ENCODE data around the gene ATR. TPM values are rescaled to one million over a fixed set of nuclear protein-coding genes. Genes with fewer than 3 reads are reported as not detected.
"Not testable (repeated sequence)": the region's sequence is repeated elsewhere in the genome, so short reads cannot be mapped to it uniquely, and the experiment has no call there.

The ATR gene
- total RNA-seq, 4 donors from 2014 or later: 15.0 to 36.0 (median 15.9) TPM

- no peak for TF ChIP-seq CTCF (IDR thresholded peaks at IDR 0.05)
- TF ChIP-seq EP300 (IDR thresholded peaks at IDR 0.05): no peak
- TF ChIP-seq POLR2A (IDR thresholded peaks at IDR 0.05): no peak
- TF ChIP-seq POLR2AphosphoS5 (IDR thresholded peaks at IDR 0.05): no peak
- Histone ChIP-seq H3K4me3 (no peak overlapping the region), H3K27ac (peak overlapping the region; percentile 22), H3K9me3 (no peaks in the 10 kb centered on the region), H3K36me3 (peaks cover 27% of the 10 kb centered on the region), H3K27me3 (no peaks in the 10 kb centered on the region), H3K4me1 (no peaks in the 10 kb centered on the region)
- no peak for DNase-seq (ENCODE audit: low spot score in 2 of 2)
- WGBS: 87% methylated on average over 3 of the region's 3 CpGs
Observed at GRCh38 chr3:142566096-142566495, 12.4 kb downstream of the ATR start.

- no peak for TF ChIP-seq POLR2A (IDR thresholded peaks at IDR 0.05)
- TF ChIP-seq EP300 (IDR thresholded peaks at IDR 0.05): no peak
- no peak for TF ChIP-seq CTCF (IDR thresholded peaks at IDR 0.05)
- TF ChIP-seq POLR2AphosphoS5 (IDR thresholded peaks at IDR 0.05): no peak
- Histone ChIP-seq H3K27me3 (no peaks in the 10 kb centered on the region), H3K4me1 (no peaks in the 10 kb centered on the region), H3K36me3 (peaks cover 48% of the 10 kb centered on the region), H3K27ac (no peak overlapping the region), H3K9me3 (no peaks in the 10 kb centered on the region), H3K4me3 (no peak overlapping the region)
- WGBS: 93% methylated on average over 4 of the region's 4 CpGs
- no peak for DNase-seq (ENCODE audit: low spot score in 2 of 2)
Observed at GRCh38 chr3:142563496-142563997, 15.0 kb downstream of the ATR start.

DNA sequence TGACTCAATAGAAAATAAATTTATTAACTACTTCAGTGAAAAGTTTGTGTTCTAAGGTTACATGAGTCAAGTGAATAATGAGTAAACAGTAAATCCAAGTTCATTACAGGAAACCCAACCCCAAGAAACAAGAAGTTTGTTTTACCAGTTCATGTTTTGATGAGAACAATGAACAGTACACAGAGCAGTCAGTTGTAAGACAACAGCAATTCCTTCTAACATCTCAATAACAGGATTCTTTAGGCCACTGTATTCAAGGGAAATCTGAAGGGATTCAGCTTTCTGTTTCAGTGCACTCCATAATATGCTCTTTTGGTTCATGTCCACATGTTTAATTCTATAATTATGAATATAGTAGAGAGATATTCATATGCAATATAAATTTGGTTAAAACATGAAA lies 18.4 kb downstream of the ATR start:
- Histone ChIP-seq H3K4me1 (no peaks in the 10 kb centered on the region), H3K27ac (no peak overlapping the region), H3K4me3 (no peak overlapping the region), H3K9me3 (no peaks in the 10 kb centered on the region), H3K27me3 (no peaks in the 10 kb centered on the region), H3K36me3 (peaks cover 72% of the 10 kb centered on the region)
- no peak for TF ChIP-seq POLR2A (IDR thresholded peaks at IDR 0.05)
- no peak for TF ChIP-seq POLR2AphosphoS5 (IDR thresholded peaks at IDR 0.05)
- TF ChIP-seq EP300 (IDR thresholded peaks at IDR 0.05): no peak
- no peak for TF ChIP-seq CTCF (IDR thresholded peaks at IDR 0.05)
- DNase-seq (ENCODE audit: low spot score in 2 of 2): no peak

GRCh38 chr3:142553741-142554140 lies 24.8 kb downstream of the ATR start:
- H3K36me3 ChIP-seq: peaks cover 94% of the 10 kb centered on the region
- H3K4me1 ChIP-seq: no peaks in the 10 kb centered on the region
- no peak overlapping the region for H3K4me3 ChIP-seq
- H3K27me3 ChIP-seq: no peaks in the 10 kb centered on the region
- H3K9me3 ChIP-seq: no peaks in the 10 kb centered on the region
- WGBS: 100% methylated on average over 1 of the region's 1 CpG
- H3K27ac ChIP-seq: no peak overlapping the region
- no peak for DNase-seq (ENCODE audit: low spot score in 2 of 2)
- TF ChIP-seq EP300 (IDR thresholded peaks at IDR 0.05): no peak
- TF ChIP-seq POLR2AphosphoS5 (IDR thresholded peaks at IDR 0.05): no peak
- TF ChIP-seq CTCF (IDR thresholded peaks at IDR 0.05): no peak
- no peak for TF ChIP-seq POLR2A (IDR thresholded peaks at IDR 0.05)

DNA sequence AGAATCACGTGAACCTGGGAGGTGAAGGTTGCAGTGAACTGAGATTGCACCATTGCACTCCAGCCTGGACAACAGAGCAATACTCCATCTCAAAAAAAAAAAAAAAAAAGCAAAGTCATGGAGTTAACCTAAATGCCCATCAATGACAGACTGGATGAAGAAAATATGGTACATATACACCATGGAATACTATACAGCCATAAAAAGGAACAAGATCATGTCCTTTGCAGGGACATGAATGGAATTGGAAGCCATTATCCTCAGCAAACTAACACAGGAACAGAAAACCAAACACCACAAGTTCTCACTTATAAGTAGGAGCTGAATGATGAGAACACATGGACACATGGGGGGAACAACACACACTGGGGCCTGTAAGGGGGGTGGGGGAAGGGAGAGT lies 26.0 kb downstream of the ATR start:
- not testable (repeated sequence) for H3K27me3 ChIP-seq; H3K4me1 ChIP-seq; H3K4me3 ChIP-seq; DNase-seq (ENCODE audit: low spot score in 2 of 2); H3K9me3 ChIP-seq; H3K27ac ChIP-seq
- H3K36me3 ChIP-seq: peaks cover 97% of the 10 kb centered on the region
- WGBS: 100% methylated on average over 1 of the region's 1 CpG

GRCh38 chr3:142549986-142550385 lies 28.5 kb downstream of the ATR start:
- H3K4me3 ChIP-seq: no peak overlapping the region
- H3K9me3 ChIP-seq: no peaks in the 10 kb centered on the region
- H3K4me1 ChIP-seq: no peaks in the 10 kb centered on the region
- TF ChIP-seq CTCF (IDR thresholded peaks at IDR 0.05) (no peak), POLR2AphosphoS5 (IDR thresholded peaks at IDR 0.05) (no peak), EP300 (IDR thresholded peaks at IDR 0.05) (no peak), POLR2A (IDR thresholded peaks at IDR 0.05) (no peak)
- DNase-seq (ENCODE audit: low spot score in 2 of 2): no peak
- peaks cover 80% of the 10 kb centered on the region for H3K36me3 ChIP-seq
- 94% methylated on average over 7 of the region's 7 CpGs for WGBS
- no peaks in the 10 kb centered on the region for H3K27me3 ChIP-seq
- no peak overlapping the region for H3K27ac ChIP-seq
